Measurements from ENCODE around the gene TRPM5.

Gene TRPM5

GRCh38 chr11:2468363-2469235, 24.3 kb upstream of the TRPM5 start:
- no peak for DNase-seq (ENCODE audit: low read depth)

GRCh38 chr11:2467695-2468055, 23.4 kb upstream of the TRPM5 start:
- DNase-seq (ENCODE audit: low read depth): no peak

- DNase-seq (ENCODE audit: low read depth): no peak
Measured at GRCh38 chr11:2466869-2467694, 22.8 kb upstream of the TRPM5 start.

GRCh38 chr11:2466069-2466801, 21.9 kb upstream of the TRPM5 start:
- no peak for DNase-seq (ENCODE audit: low read depth)

GRCh38 chr11:2465202-2466068, 21.1 kb upstream of the TRPM5 start:
- no peak for DNase-seq (ENCODE audit: low read depth)

- no peak for DNase-seq (ENCODE audit: low read depth)
Measured at GRCh38 chr11:2464451-2465165, 20.3 kb upstream of the TRPM5 start.

GRCh38 chr11:2463766-2464277, 19.5 kb upstream of the TRPM5 start:
- no peak for DNase-seq (ENCODE audit: low read depth)

GRCh38 chr11:2462986-2463765, 18.9 kb upstream of the TRPM5 start:
- DNase-seq (ENCODE audit: low read depth): no peak

GRCh38 chr11:2462543-2462985, 18.2 kb upstream of the TRPM5 start:
- no peak for DNase-seq (ENCODE audit: low read depth)

GRCh38 chr11:2461956-2462542, 17.7 kb upstream of the TRPM5 start:
- no peak for DNase-seq (ENCODE audit: low read depth)

- no peak for DNase-seq (ENCODE audit: low read depth)
Measured at GRCh38 chr11:2461253-2461955, 17.1 kb upstream of the TRPM5 start.

GRCh38 chr11:2460540-2461252, 16.4 kb upstream of the TRPM5 start:
- no peak for DNase-seq (ENCODE audit: low read depth)

GRCh38 chr11:2459796-2460531, 15.7 kb upstream of the TRPM5 start:
- DNase-seq (ENCODE audit: low read depth): no peak

GRCh38 chr11:2459016-2459725, 14.9 kb upstream of the TRPM5 start:
- DNase-seq (ENCODE audit: low read depth): no peak

- no peak for DNase-seq (ENCODE audit: low read depth)
Measured at GRCh38 chr11:2458321-2458720, 14.0 kb upstream of the TRPM5 start.

- no peak for DNase-seq (ENCODE audit: low read depth)
Measured at GRCh38 chr11:2453436-2453835, 9.1 kb upstream of the TRPM5 start.

Measured in fibroblast of gingiva (primary cell).